Upper lobe of left lung (tissue), 6 donors: ENCODE data around the gene MMD. TPM values are rescaled to one million over a fixed set of nuclear protein-coding genes. Genes with fewer than 3 reads are reported as not detected.

Source experiments
- ATAC-seq, 2 donors: fragments of 200-7000 bp; cut with Tn5 transposase; one replicate each; pipeline ENCODE4 v1.9.1; 2022; ENCODE audit warnings: mild to moderate bottlenecking in 2 of 2, moderate library complexity in 2 of 2; ENCODE audit not compliant: low FRiP score in 2 of 2
- DNase-seq, 2 donors: peaks; one replicate each; pipeline ENCODE4 v3.0.0-alpha.2; 2019 to 2020
- H3K27ac ChIP-seq, 4 donors: fragments of 200-600 bp; sonication (generic); one replicate each; pipeline ENCODE4 v1.5.1; 2016 to 2019
- H3K27me3 ChIP-seq, 4 donors: fragments of 200-600 bp; sonication (generic); one replicate each; pipeline ENCODE4 v1.5.1; 2017 to 2019
- H3K36me3 ChIP-seq, 4 donors: fragments of 200-600 bp; sonication (generic); one replicate each; pipeline ENCODE4 v1.5.1; 2016 to 2019
- H3K4me1 ChIP-seq, 4 donors: fragments of 200-600 bp; sonication (generic); one replicate each; pipeline ENCODE4 v1.5.1; 2018 to 2019
- H3K4me3 ChIP-seq, 4 donors: fragments of 200-600 bp; sonication (generic); one replicate each; pipeline ENCODE4 v1.5.1; 2017 to 2019; ENCODE audit warnings: mild to moderate bottlenecking in 2 of 4, moderate library complexity in 1 of 4
- H3K9me3 ChIP-seq, 4 donors: fragments of 200-600 bp; sonication (generic); one replicate each; pipeline ENCODE4 v1.5.1; 2018 to 2019
- EP300 ChIP-seq, 4 donors: sonication (generic); formaldehyde crosslinking; IDR thresholded peaks; one replicate each; pipeline ENCODE4 v1.5.1; 2017; ENCODE audit warnings: antibody characterized with exemption in 4 of 4, control low read depth in 2 of 4
- POLR2A ChIP-seq, 4 donors: fragments of 450-650 bp; IDR thresholded peaks; one replicate each; pipeline ENCODE4 v1.5.1; 2016 to 2017; ENCODE audit warnings: antibody characterized with exemption in 4 of 4, mild to moderate bottlenecking in 2 of 4
- POLR2AphosphoS5 ChIP-seq, 2 donors: sonication (generic); formaldehyde crosslinking; IDR thresholded peaks; one replicate each; pipeline ENCODE4 v1.5.1; 2017; ENCODE audit warnings: antibody characterized with exemption in 2 of 2
- WGBS, 2 donors: methylation state at CpG; one replicate each; pipeline ENCODE4 v1.1.5; 2017 to 2018; 5-methylcytosine and 5-hydroxymethylcytosine counted together
- total RNA-seq, 6 donors: library from RNA; depleted of rRNA in 4 of 6; stranded (reverse); fragments of >200 nt in 4 of 6; gene quantifications; one replicate each; pipeline versions ENCODE4 v1.1.0 to v1.2.1, GENCODE V29; 2016 to 2021
- TF ChIP-seq, protein P1 (sequence below), 6 experiments: fragments of 450-650 bp in 4 of 6; fragments of 200-600 bp in 2 of 6; sonication (generic) in 2 of 6; IDR thresholded peaks; one replicate each; pipeline ENCODE4 v1.5.1; 2016 to 2019; ENCODE audit warnings: antibody characterized with exemption in 6 of 6
- donor health status: DM: no; HTN: no; CAD: no; lungs with moderate emphysema.
- donor health status: DM: no; HTN: yes; CAD: no; lungs with severe emphysema.

The MMD gene
- total RNA-seq, 6 donors from 2014 or later: 13.5 to 26.7 (median 19.0) TPM

GRCh38 chr17:55342800-55343585, 78.6 kb downstream of the MMD start:
- no peaks in the 10 kb centered on the region for H3K27me3 ChIP-seq
- TF ChIP-seq POLR2A (IDR thresholded peaks at IDR 0.05) (no peak), POLR2AphosphoS5 (IDR thresholded peaks at IDR 0.05) (no peak), EP300 (IDR thresholded peaks at IDR 0.05) (no peak)
- TF ChIP-seq, protein P1, sequence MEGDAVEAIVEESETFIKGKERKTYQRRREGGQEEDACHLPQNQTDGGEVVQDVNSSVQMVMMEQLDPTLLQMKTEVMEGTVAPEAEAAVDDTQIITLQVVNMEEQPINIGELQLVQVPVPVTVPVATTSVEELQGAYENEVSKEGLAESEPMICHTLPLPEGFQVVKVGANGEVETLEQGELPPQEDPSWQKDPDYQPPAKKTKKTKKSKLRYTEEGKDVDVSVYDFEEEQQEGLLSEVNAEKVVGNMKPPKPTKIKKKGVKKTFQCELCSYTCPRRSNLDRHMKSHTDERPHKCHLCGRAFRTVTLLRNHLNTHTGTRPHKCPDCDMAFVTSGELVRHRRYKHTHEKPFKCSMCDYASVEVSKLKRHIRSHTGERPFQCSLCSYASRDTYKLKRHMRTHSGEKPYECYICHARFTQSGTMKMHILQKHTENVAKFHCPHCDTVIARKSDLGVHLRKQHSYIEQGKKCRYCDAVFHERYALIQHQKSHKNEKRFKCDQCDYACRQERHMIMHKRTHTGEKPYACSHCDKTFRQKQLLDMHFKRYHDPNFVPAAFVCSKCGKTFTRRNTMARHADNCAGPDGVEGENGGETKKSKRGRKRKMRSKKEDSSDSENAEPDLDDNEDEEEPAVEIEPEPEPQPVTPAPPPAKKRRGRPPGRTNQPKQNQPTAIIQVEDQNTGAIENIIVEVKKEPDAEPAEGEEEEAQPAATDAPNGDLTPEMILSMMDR (IDR thresholded peaks at IDR 0.05): no peak
- 71 to 80% methylated on average over 6 of the region's 6 CpGs for WGBS, 2 donors
- H3K4me1 ChIP-seq: no peaks in the 10 kb centered on the region
- DNase-seq: no peak
- H3K9me3 ChIP-seq: no peaks in the 10 kb centered on the region
- no peak overlapping the region for H3K27ac ChIP-seq
- no peak overlapping the region for H3K4me3 ChIP-seq
- H3K36me3 ChIP-seq: no peaks in the 10 kb centered on the region
- no peak for ATAC-seq

Other genes starting within 250 kb of the MMD start
- 10 to 100 TPM; 19.9 to 45.1 (median 26.1) TPM for gene HLF, start 156.9 kb downstream of the MMD start, total RNA-seq
- gene SMIM36, start 89.6 kb upstream of the MMD start, total RNA-seq: not detected